ENCODE measurements around the gene PODXL. TPM values are rescaled to one million over a fixed set of nuclear protein-coding genes. Genes with fewer than 3 reads are reported as not detected.

The PODXL gene
- total RNA-seq, 2 experiments from 2014 or later: 1.1 to 1.3 TPM

GRCh38 chr7:131502810-131503508 lies 53.5 kb downstream of the PODXL start:
- ChIA-PET CTCF (interaction anchor here (2.7 kb wide), 1 partner anchor 10 kb away, joined by 17 read pairs; no protein-coding TSS in a partner anchor), POLR2A (no interaction called here)

- POLR2A ChIA-PET: no interaction called here
- CTCF ChIA-PET: interaction anchor here (1.4 to 2.7 kb wide), 2 partner anchors 11 kb away, joined by 6 to 17 read pairs; no protein-coding TSS in a partner anchor
Measured at GRCh38 chr7:131501930-131502685, 54.3 kb downstream of the PODXL start.

GRCh38 chr7:131501422-131501821 lies 55.0 kb downstream of the PODXL start:
- CTCF ChIA-PET: interaction anchor here (0.6 to 1.4 kb wide), 2 partner anchors 12 to 430 kb away, joined by 4 to 6 read pairs; no protein-coding TSS in a partner anchor
- POLR2A ChIA-PET: no interaction called here

- POLR2A ChIA-PET: no interaction called here
- CTCF ChIA-PET: no interaction called here
Measured at GRCh38 chr7:131500357-131500756, 56.1 kb downstream of the PODXL start.

- ChIA-PET POLR2A (no interaction called here), CTCF (interaction anchor here (0.5 kb wide), 1 partner anchor 62 kb away, joined by 3 read pairs; no protein-coding TSS in a partner anchor)
Measured at GRCh38 chr7:131499801-131500200, 56.6 kb downstream of the PODXL start.

GRCh38 chr7:131498237-131498885 lies 58.1 kb downstream of the PODXL start:
- ChIA-PET POLR2A (no interaction called here), CTCF (no interaction called here)

GRCh38 chr7:131497454-131497853 lies 59.0 kb downstream of the PODXL start:
- CTCF ChIA-PET: interaction anchor here (0.6 kb wide), 1 partner anchor 1487 kb away, joined by 3 read pairs; no protein-coding TSS in a partner anchor
- POLR2A ChIA-PET: no interaction called here

- CTCF ChIA-PET: interaction anchor here (0.8 to 1.1 kb wide), 3 partner anchors 12 to 33 kb away, joined by 3 read pairs; no protein-coding TSS in a partner anchor
- POLR2A ChIA-PET: no interaction called here
Measured at GRCh38 chr7:131495669-131496498, 60.5 kb downstream of the PODXL start.

GRCh38 chr7:131494182-131494581 lies 62.2 kb downstream of the PODXL start:
- POLR2A ChIA-PET: no interaction called here

GRCh38 chr7:131493581-131493980 lies 62.8 kb downstream of the PODXL start:
- POLR2A ChIA-PET: no interaction called here

More at GRCh38 chr7:131494182-131494581, 62.2 kb downstream of the PODXL start:
- CTCF ChIA-PET: interaction anchor here (1.7 kb wide), 1 partner anchor 19 kb away, joined by 6 read pairs; no protein-coding TSS in a partner anchor

GRCh38 chr7:131493081-131493480 lies 63.3 kb downstream of the PODXL start:
- ChIA-PET POLR2A (no interaction called here), CTCF (interaction anchor here (1.7 kb wide), 1 partner anchor 20 kb away, joined by 6 read pairs; no protein-coding TSS in a partner anchor)

More at GRCh38 chr7:131493581-131493980, 62.8 kb downstream of the PODXL start:
- CTCF ChIA-PET: interaction anchor here (1.7 kb wide), 1 partner anchor 20 kb away, joined by 6 read pairs; no protein-coding TSS in a partner anchor

- ChIA-PET CTCF (no interaction called here), POLR2A (no interaction called here)
Measured at GRCh38 chr7:131489881-131490280, 66.5 kb downstream of the PODXL start.

GRCh38 chr7:131489196-131489595 lies 67.2 kb downstream of the PODXL start:
- ChIA-PET POLR2A (no interaction called here), CTCF (no interaction called here)

- ChIA-PET POLR2A (no interaction called here), CTCF (no interaction called here)
Measured at GRCh38 chr7:131488361-131488760, 68.1 kb downstream of the PODXL start.

- CTCF ChIA-PET: no interaction called here
- POLR2A ChIA-PET: no interaction called here
Measured at GRCh38 chr7:131487217-131487616, 69.2 kb downstream of the PODXL start.

GRCh38 chr7:131486346-131486745 lies 70.1 kb downstream of the PODXL start:
- POLR2A ChIA-PET: no interaction called here

GRCh38 chr7:131483586-131483985 lies 72.8 kb downstream of the PODXL start:
- CTCF ChIA-PET: no interaction called here
- POLR2A ChIA-PET: no interaction called here

More at GRCh38 chr7:131486346-131486745, 70.1 kb downstream of the PODXL start:
- CTCF ChIA-PET: no interaction called here

GRCh38 chr7:131482800-131483199 lies 73.6 kb downstream of the PODXL start:
- ChIA-PET POLR2A (no interaction called here), CTCF (interaction anchor here (1.1 kb wide), 1 partner anchor 225 kb away, joined by 4 read pairs; no protein-coding TSS in a partner anchor)

All from activated CD8-positive, alpha-beta memory T cell treated with anti-CD3 and anti-CD28 coated beads for 36 hours (primary cell).